Ascending aorta (tissue), 2 donors: Measurements from ENCODE around the gene TRPM3. TPM values are rescaled to one million over a fixed set of nuclear protein-coding genes. Genes with fewer than 3 reads are reported as not detected.

Experiments used
- DNase-seq, 2 donors: peaks; one replicate each; pipeline ENCODE4 v3.0.0-alpha.2; 2019; ENCODE audit warnings: low spot score in 2 of 2
- H3K27ac ChIP-seq, 2 donors: fragments of 200-600 bp; sonication (generic); one replicate each; pipeline ENCODE4 v1.5.1; 2016 to 2017; ENCODE audit warnings: mild to moderate bottlenecking in 1 of 2
- H3K27me3 ChIP-seq: fragments of 200-600 bp; sonication (generic); one replicate; pipeline ENCODE4 v1.5.1; 2017
- H3K36me3 ChIP-seq, 2 donors: fragments of 200-600 bp; sonication (generic); one replicate each; pipeline ENCODE4 v1.5.1; 2016
- H3K4me1 ChIP-seq, 2 donors: fragments of 200-600 bp; sonication (generic); one replicate each; pipeline ENCODE4 v1.5.1; 2016 to 2017; ENCODE audit warnings: mild to moderate bottlenecking in 1 of 2
- H3K4me3 ChIP-seq, 2 donors: fragments of 200-600 bp; sonication (generic); one replicate each; pipeline ENCODE4 v1.5.1; 2016 to 2017; ENCODE audit warnings: mild to moderate bottlenecking in 1 of 2
- H3K9me3 ChIP-seq, 2 donors: fragments of 200-600 bp; sonication (generic); one replicate each; pipeline ENCODE4 v1.5.1; 2016
- CTCF ChIP-seq, 3 experiments: fragments of 200-600 bp in 2 of 3; fragments of 450-650 bp in 1 of 3; sonication (generic) in 2 of 3; IDR thresholded peaks; one replicate each; pipeline ENCODE4 v1.5.1; 2016 to 2019; ENCODE audit warnings: antibody characterized with exemption in 3 of 3, mild to moderate bottlenecking in 1 of 3, moderate library complexity in 1 of 3
- intact Hi-C: fragments of 100-400 bp; cut with DNase I; formaldehyde crosslinking; loops from one replicate; pipeline ENCODE4 v1.15.1; 2023
- total RNA-seq: library from RNA; depleted of rRNA; stranded (reverse); fragments of >200 nt; gene quantifications from one replicate; pipeline ENCODE4 v1.1.0, GENCODE V29; 2016

TRPM3 gene
- total RNA-seq, 1 donor from 2014 or later, result 3.3 TPM

GRCh38 chr9:70569791-70570190 is 551.6 kb downstream of the TRPM3 start:
- H3K27ac ChIP-seq, result no peak overlapping the region
- H3K4me1 ChIP-seq, result peaks cover 3 to 11% of the 10 kb centered on the region in 2 donors
- intact Hi-C loops, result loop anchor here (5.0 kb wide), 1 partner anchor 42 kb away; no protein-coding TSS in a partner anchor
- H3K4me3 ChIP-seq, result no peak overlapping the region
- no peaks in the 10 kb centered on the region for H3K27me3 ChIP-seq
- no peak for TF ChIP-seq CTCF (IDR thresholded peaks at IDR 0.05)
- no peak for DNase-seq
- H3K36me3 ChIP-seq, result no peaks in the 10 kb centered on the region
- no peaks in the 10 kb centered on the region for H3K9me3 ChIP-seq

- H3K4me1 ChIP-seq, result peaks cover 3 to 11% of the 10 kb centered on the region in 2 donors
- H3K27ac ChIP-seq, result no peak overlapping the region
- H3K36me3 ChIP-seq, result no peaks in the 10 kb centered on the region
- no peaks in the 10 kb centered on the region for H3K27me3 ChIP-seq
- no peak for DNase-seq
- TF ChIP-seq CTCF (IDR thresholded peaks at IDR 0.05), result no peak
- no peaks in the 10 kb centered on the region for H3K9me3 ChIP-seq
- no peak overlapping the region for H3K4me3 ChIP-seq
- intact Hi-C loops, result no loop called here
These were observed 552.2 kb downstream of the TRPM3 start for GRCh38 chr9:70569070-70569772.

GRCh38 chr9:70567511-70567910 is 553.9 kb downstream of the TRPM3 start:
- H3K4me3 ChIP-seq, result no peak overlapping the region
- no peak for DNase-seq
- intact Hi-C loops, result no loop called here
- no peaks in the 10 kb centered on the region for H3K9me3 ChIP-seq
- no peaks in the 10 kb centered on the region for H3K27me3 ChIP-seq
- no peaks in the 10 kb centered on the region for H3K36me3 ChIP-seq
- H3K4me1 ChIP-seq, result no peaks in the 10 kb centered on the region
- H3K27ac ChIP-seq, result no peak overlapping the region
- TF ChIP-seq CTCF (IDR thresholded peaks at IDR 0.05), result no peak

- no peak for TF ChIP-seq CTCF (IDR thresholded peaks at IDR 0.05)
- Histone ChIP-seq H3K4me3 (no peak overlapping the region), H3K27me3 (no peaks in the 10 kb centered on the region), H3K36me3 (no peaks in the 10 kb centered on the region), H3K27ac (no peak overlapping the region), H3K9me3 (no peaks in the 10 kb centered on the region), H3K4me1 (no peaks in the 10 kb centered on the region)
- DNase-seq, result no peak
- intact Hi-C loops, result no loop called here
These were observed 554.7 kb downstream of the TRPM3 start for GRCh38 chr9:70566751-70567150.

- intact Hi-C loops, result no loop called here
- Histone ChIP-seq H3K4me1 (no peaks in the 10 kb centered on the region), H3K27ac (no peak overlapping the region), H3K27me3 (no peaks in the 10 kb centered on the region), H3K4me3 (no peak overlapping the region), H3K36me3 (no peaks in the 10 kb centered on the region), H3K9me3 (no peaks in the 10 kb centered on the region)
- DNase-seq, result no peak
- no peak for TF ChIP-seq CTCF (IDR thresholded peaks at IDR 0.05)
These were observed 555.4 kb downstream of the TRPM3 start for GRCh38 chr9:70566066-70566465.
